HEK293 (cell line): Measurements from ENCODE around the gene PAQR5.

Source experiments
- CTCF ChIA-PET: fragments of 350-600 bp; formaldehyde crosslinking; extraction: SDS; loops from one replicate; lab custom pipeline; 2021; ENCODE audit warnings: antibody characterized with exemption; lab: Yijun Ruan, JAX
- POLR2A ChIA-PET: fragments of 300-600 bp; formaldehyde crosslinking; extraction: SDS; loops from one replicate; lab custom pipeline; 2020; ENCODE audit warnings: antibody characterized with exemption, inconsistent platforms; lab: Yijun Ruan, JAX
- H3K27ac ChIP-seq: fragments of 200-500 bp; sonication (Bioruptor generic); 2 replicates; pipeline ENCODE4 v1.5.1; 2014; ENCODE audit warnings: low read depth, low read length, control low read depth, inconsistent platforms; ENCODE audit errors: extremely low read depth
- H3K36me3 ChIP-seq, 2 experiments: fragments of 200-500 bp in 1 of 2; sonication (Bioruptor generic) in 1 of 2; 1 replicate in 1 of 2; 2 replicates in 1 of 2; pipeline ENCODE4 v1.5.1; 2014 to 2017; ENCODE audit warnings: inconsistent platforms in 2 of 2, low read length in 2 of 2; ENCODE audit not compliant: control insufficient read depth in 2 of 2, insufficient read depth in 1 of 2
- H3K4me1 ChIP-seq: fragments of 200-500 bp; sonication (Bioruptor generic); 2 replicates; pipeline ENCODE4 v1.5.1; 2014; ENCODE audit warnings: mild to moderate bottlenecking, low read length, inconsistent platforms; ENCODE audit not compliant: control insufficient read depth, insufficient read depth
- H3K4me3 ChIP-seq: 2 replicates; pipeline ENCODE4 v1.5.1; 2011; ENCODE audit warnings: low read depth, mild to moderate bottlenecking, control low read depth, low read length, moderate library complexity
- H3K9me3 ChIP-seq: fragments of 200-500 bp; sonication (Bioruptor generic); 2 replicates; pipeline ENCODE4 v1.5.1; 2014; ENCODE audit warnings: low read depth, low read length, inconsistent platforms; ENCODE audit not compliant: control insufficient read depth, insufficient read depth
- AEBP2 ChIP-seq: fragments of 450-650 bp; formaldehyde crosslinking; IDR thresholded peaks from 2 replicates; pipeline ENCODE4 v1.5.1; 2016; ENCODE audit warnings: missing biosample characterization, missing genetic modification characterization, borderline replicate concordance
- EGR2 ChIP-seq: fragments of 450-650 bp; formaldehyde crosslinking; IDR thresholded peaks from 2 replicates; pipeline ENCODE4 v1.5.1; 2016; ENCODE audit warnings: low read depth, missing biosample characterization, missing genetic modification characterization
- GFI1B ChIP-seq: fragments of 450-650 bp; formaldehyde crosslinking; IDR thresholded peaks from 2 replicates; pipeline ENCODE4 v1.5.1; 2016; ENCODE audit warnings: missing biosample characterization, missing genetic modification characterization
- KLF9 ChIP-seq: fragments of 450-650 bp; formaldehyde crosslinking; IDR thresholded peaks from 2 replicates; pipeline ENCODE4 v1.5.1; 2016; ENCODE audit warnings: missing biosample characterization, missing genetic modification characterization, low read depth
- MEIS1 ChIP-seq: sonication (generic); formaldehyde crosslinking; IDR thresholded peaks from 2 replicates; pipeline ENCODE4 v1.8.1; 2022; ENCODE audit warnings: missing genetic modification reagents, mild to moderate bottlenecking, borderline replicate concordance
- OSR2 ChIP-seq: fragments of 450-650 bp; formaldehyde crosslinking; IDR thresholded peaks from 2 replicates; pipeline ENCODE4 v1.5.1; 2016; ENCODE audit warnings: missing biosample characterization, missing genetic modification characterization
- SETDB1 ChIP-seq: IDR thresholded peaks from one replicate; pipeline ENCODE4 v1.6.1; 2017; ENCODE audit warnings: mild to moderate bottlenecking, low read length, moderate library complexity, mixed read lengths; ENCODE audit not compliant: insufficient read length
- SP7 ChIP-seq: fragments of 450-650 bp; formaldehyde crosslinking; IDR thresholded peaks from 2 replicates; pipeline ENCODE4 v1.5.1; 2016; ENCODE audit warnings: missing biosample characterization, missing genetic modification characterization
- ZFHX2 ChIP-seq: fragments of 450-650 bp; formaldehyde crosslinking; conservative IDR thresholded peaks from 2 replicates; pipeline ENCODE4 v1.5.1; 2016; ENCODE audit warnings: missing biosample characterization, missing genetic modification characterization
- ZFP41 ChIP-seq: fragments of 450-650 bp; formaldehyde crosslinking; IDR thresholded peaks from 2 replicates; pipeline ENCODE4 v1.5.1; 2016; ENCODE audit warnings: missing biosample characterization, missing genetic modification characterization, borderline replicate concordance
- ZNF133 ChIP-seq: fragments of 450-650 bp; formaldehyde crosslinking; IDR thresholded peaks from 2 replicates; pipeline ENCODE4 v1.5.1; 2016; ENCODE audit warnings: missing biosample characterization, missing genetic modification characterization
- ZNF138 ChIP-seq: fragments of 450-650 bp; formaldehyde crosslinking; IDR thresholded peaks from 2 replicates; pipeline ENCODE4 v1.5.1; 2016; ENCODE audit warnings: missing biosample characterization, missing genetic modification characterization, borderline replicate concordance
- ZNF146 ChIP-seq: fragments of 450-650 bp; formaldehyde crosslinking; IDR thresholded peaks from 2 replicates; pipeline ENCODE4 v1.5.1; 2016; ENCODE audit warnings: missing biosample characterization, missing genetic modification characterization
- ZNF169 ChIP-seq: fragments of 450-650 bp; formaldehyde crosslinking; IDR thresholded peaks from 2 replicates; pipeline ENCODE4 v1.5.1; 2016; ENCODE audit warnings: missing biosample characterization, missing genetic modification characterization
- ZNF202 ChIP-seq: fragments of 450-650 bp; formaldehyde crosslinking; IDR thresholded peaks from 2 replicates; pipeline ENCODE4 v1.5.1; 2016; ENCODE audit warnings: missing biosample characterization, missing genetic modification characterization, borderline replicate concordance
- ZNF23 ChIP-seq: fragments of 450-650 bp; formaldehyde crosslinking; IDR thresholded peaks from 2 replicates; pipeline ENCODE4 v1.5.1; 2016; ENCODE audit warnings: missing biosample characterization, missing genetic modification characterization, borderline replicate concordance
- ZNF24 ChIP-seq: fragments of 450-650 bp; formaldehyde crosslinking; IDR thresholded peaks from 2 replicates; pipeline ENCODE4 v1.5.1; 2016; ENCODE audit warnings: missing biosample characterization, missing genetic modification characterization
- ZNF302 ChIP-seq: fragments of 450-650 bp; formaldehyde crosslinking; IDR thresholded peaks from 2 replicates; pipeline ENCODE4 v1.5.1; 2016; ENCODE audit warnings: missing biosample characterization, missing genetic modification characterization, low read depth
- ZNF416 ChIP-seq: fragments of 450-650 bp; formaldehyde crosslinking; IDR thresholded peaks from 2 replicates; pipeline ENCODE4 v1.5.1; 2016; ENCODE audit warnings: missing biosample characterization, missing genetic modification characterization
- ZNF555 ChIP-seq: fragments of 450-650 bp; formaldehyde crosslinking; conservative IDR thresholded peaks from 2 replicates; pipeline ENCODE4 v1.5.1; 2017; ENCODE audit warnings: missing biosample characterization, mild to moderate bottlenecking, missing genetic modification characterization, inconsistent platforms
- ZNF561 ChIP-seq: fragments of 450-650 bp; IDR thresholded peaks from 2 replicates; pipeline ENCODE4 v1.5.1; 2018; ENCODE audit warnings: missing biosample characterization, missing genetic modification characterization, borderline replicate concordance
- ZNF76 ChIP-seq: fragments of 450-650 bp; formaldehyde crosslinking; IDR thresholded peaks from 2 replicates; pipeline ENCODE4; 2016; ENCODE audit warnings: low read depth, missing biosample characterization, missing genetic modification characterization, borderline replicate concordance
- ZNF777 ChIP-seq: fragments of 450-650 bp; formaldehyde crosslinking; IDR thresholded peaks from 2 replicates; pipeline ENCODE4 v1.5.1; 2017; ENCODE audit warnings: missing biosample characterization, missing genetic modification characterization, borderline replicate concordance
- ZNF785 ChIP-seq: fragments of 450-650 bp; formaldehyde crosslinking; IDR thresholded peaks from 2 replicates; pipeline ENCODE4 v1.5.1; 2016; ENCODE audit warnings: missing biosample characterization, missing genetic modification characterization
- TF ChIP-seq, protein P1 (sequence below): fragments of 450-650 bp; formaldehyde crosslinking; IDR thresholded peaks from 2 replicates; pipeline ENCODE4 v1.5.1; 2016; ENCODE audit warnings: missing biosample characterization, missing genetic modification characterization
- TF ChIP-seq, protein P2 (sequence below): fragments of 450-650 bp; formaldehyde crosslinking; IDR thresholded peaks from 2 replicates; pipeline ENCODE4 v1.5.1; 2016; ENCODE audit warnings: missing biosample characterization, missing genetic modification characterization

Gene PAQR5

DNA sequence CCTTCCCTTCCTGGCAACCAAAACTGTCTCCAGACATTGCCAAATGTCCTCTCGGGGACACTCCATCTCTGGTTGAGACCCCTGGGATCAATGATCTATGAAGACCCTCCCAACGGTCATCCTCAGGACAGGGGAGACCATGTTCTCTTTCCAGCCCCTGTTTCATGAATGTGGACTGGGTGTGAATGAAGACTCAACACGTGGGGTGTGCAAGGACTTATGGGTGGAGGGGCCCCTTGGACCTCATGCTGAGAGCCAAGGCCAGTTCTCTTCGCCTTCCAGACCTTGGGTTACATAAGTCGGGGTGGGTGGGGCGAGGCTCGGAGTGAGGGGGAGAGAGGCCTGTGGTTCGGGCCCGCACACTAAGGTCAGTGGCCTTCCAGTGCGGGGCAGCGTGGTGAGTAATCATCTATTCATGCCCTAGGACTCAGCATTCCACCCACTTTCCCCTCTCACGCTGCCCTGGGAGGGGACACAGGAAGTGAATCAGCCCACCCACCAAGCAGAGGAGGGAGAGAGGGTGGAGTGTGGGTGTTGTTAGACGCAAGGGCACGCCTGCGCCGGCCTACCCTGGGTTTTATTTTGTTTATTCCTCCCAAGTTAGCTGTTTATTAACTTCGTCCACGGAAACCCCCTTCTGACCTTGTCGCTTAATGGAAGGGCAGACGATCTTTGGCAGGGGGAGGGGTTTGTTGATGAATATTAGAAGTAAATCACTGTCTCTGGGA lies 6.7 kb downstream of the PAQR5 start:
- H3K4me3 ChIP-seq = no peak overlapping the region
- POLR2A ChIA-PET = interaction anchor here (0.7 kb wide), 1 partner anchor 53 kb away, joined by 4 read pairs; no protein-coding TSS in a partner anchor
- no peak overlapping the region for H3K27ac ChIP-seq

DNA sequence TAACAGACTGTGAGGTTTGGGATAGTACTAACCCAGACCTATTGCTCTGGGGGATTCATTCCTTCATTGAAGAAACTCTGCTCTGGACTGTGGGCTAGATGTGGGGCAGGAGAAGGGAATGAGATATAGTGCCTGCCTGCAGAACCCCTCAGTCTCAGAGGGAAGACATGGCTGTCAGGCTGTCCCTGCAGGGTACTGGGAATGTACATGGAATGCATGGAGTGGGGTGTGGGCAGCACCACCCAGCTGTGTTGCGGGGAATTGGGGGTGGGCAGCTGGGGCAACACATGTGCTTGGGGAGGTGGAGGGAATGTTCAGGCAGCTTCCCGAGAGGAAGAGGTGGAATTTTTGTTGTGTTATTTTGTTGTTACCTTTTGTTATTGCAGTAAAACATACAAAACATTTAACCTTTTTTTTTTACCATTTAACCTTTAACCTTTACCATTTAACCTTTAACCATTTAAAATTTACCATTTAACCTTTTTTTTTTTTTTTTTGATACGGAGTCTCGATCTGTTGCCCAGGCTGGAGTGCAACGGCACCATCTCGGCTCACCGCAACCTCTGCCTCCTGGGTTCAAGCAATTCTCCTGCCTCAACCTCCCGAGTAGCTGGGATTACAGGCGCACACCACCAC lies 7.3 kb downstream of the PAQR5 start:
- ChIA-PET POLR2A (interaction anchor here (0.7 kb wide), 1 partner anchor 52 kb away, joined by 4 read pairs; no protein-coding TSS in a partner anchor), CTCF (no interaction called here)
- H3K27ac ChIP-seq = no peak overlapping the region

More for the DNA sequence above, 6.7 kb downstream of the PAQR5 start:
- Histone ChIP-seq H3K36me3 (no peaks in the 10 kb centered on the region; a peak in 1 of 3 replicates), H3K4me1 (no peaks in the 10 kb centered on the region)
- TF ChIP-seq ZNF138 (tag by site-specific recombination) (no peak), MEIS1 (CRISPR knock-in tag) (no peak), EGR2 (tag by site-specific recombination) (peak; percentile 84), ZFHX2 (tag by site-specific recombination) (peak; percentile 82), ZNF785 (tag by site-specific recombination) (no peak), ZNF76 (tag by site-specific recombination) (no peak), KLF9 (tag by site-specific recombination) (no peak), ZNF777 (no peak), ZNF202 (tag by site-specific recombination) (no peak), ZNF169 (tag by site-specific recombination) (no peak), ZNF561 (tag by site-specific recombination) (no peak), ZNF416 (tag by site-specific recombination) (no peak), ZNF302 (tag by site-specific recombination) (no peak), ZNF23 (tag by site-specific recombination) (no peak)
- TF ChIP-seq, all 188 proteins: peak for 2
- CTCF ChIA-PET = interaction anchor here (0.9 kb wide), 1 partner anchor 90 kb away, joined by 4 read pairs; no protein-coding TSS in a partner anchor
- no peaks in the 10 kb centered on the region for H3K9me3 ChIP-seq

More for the DNA sequence above, 7.3 kb downstream of the PAQR5 start:
- no peak overlapping the region for H3K4me3 ChIP-seq
- TF ChIP-seq, protein P1, sequence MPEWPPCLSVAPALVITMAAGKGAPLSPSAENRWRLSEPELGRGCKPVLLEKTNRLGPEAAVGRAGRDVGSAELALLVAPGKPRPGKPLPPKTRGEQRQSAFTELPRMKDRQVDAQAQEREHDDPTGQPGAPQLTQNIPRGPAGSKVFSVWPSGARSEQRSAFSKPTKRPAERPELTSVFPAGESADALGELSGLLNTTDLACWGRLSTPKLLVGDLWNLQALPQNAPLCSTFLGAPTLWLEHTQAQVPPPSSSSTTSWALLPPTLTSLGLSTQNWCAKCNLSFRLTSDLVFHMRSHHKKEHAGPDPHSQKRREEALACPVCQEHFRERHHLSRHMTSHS (tag by site-specific recombination) = no peak
- TF ChIP-seq KLF9 (tag by site-specific recombination) = no peak
- TF ChIP-seq GFI1B = no peak
- TF ChIP-seq ZNF555 (tag by site-specific recombination) = no peak
- TF ChIP-seq ZNF146 (tag by site-specific recombination) = no peak
- no peak for TF ChIP-seq ZNF133
- no peak for TF ChIP-seq SETDB1
- no peak for TF ChIP-seq ZFP41
- TF ChIP-seq, protein P2, sequence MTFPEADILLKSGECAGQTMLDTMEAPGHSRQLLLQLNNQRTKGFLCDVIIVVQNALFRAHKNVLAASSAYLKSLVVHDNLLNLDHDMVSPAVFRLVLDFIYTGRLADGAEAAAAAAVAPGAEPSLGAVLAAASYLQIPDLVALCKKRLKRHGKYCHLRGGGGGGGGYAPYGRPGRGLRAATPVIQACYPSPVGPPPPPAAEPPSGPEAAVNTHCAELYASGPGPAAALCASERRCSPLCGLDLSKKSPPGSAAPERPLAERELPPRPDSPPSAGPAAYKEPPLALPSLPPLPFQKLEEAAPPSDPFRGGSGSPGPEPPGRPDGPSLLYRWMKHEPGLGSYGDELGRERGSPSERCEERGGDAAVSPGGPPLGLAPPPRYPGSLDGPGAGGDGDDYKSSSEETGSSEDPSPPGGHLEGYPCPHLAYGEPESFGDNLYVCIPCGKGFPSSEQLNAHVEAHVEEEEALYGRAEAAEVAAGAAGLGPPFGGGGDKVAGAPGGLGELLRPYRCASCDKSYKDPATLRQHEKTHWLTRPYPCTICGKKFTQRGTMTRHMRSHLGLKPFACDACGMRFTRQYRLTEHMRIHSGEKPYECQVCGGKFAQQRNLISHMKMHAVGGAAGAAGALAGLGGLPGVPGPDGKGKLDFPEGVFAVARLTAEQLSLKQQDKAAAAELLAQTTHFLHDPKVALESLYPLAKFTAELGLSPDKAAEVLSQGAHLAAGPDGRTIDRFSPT (tag by site-specific recombination) = no peak
- no peak for TF ChIP-seq AEBP2
- TF ChIP-seq ZNF169 (tag by site-specific recombination) = no peak
- TF ChIP-seq ZNF24 (tag by site-specific recombination) = no peak
- TF ChIP-seq SP7 (tag by site-specific recombination) = no peak
- no peak for TF ChIP-seq OSR2
- no peaks in the 10 kb centered on the region for H3K9me3 ChIP-seq
- H3K36me3 ChIP-seq = no peaks in the 10 kb centered on the region; a peak in 1 of 3 replicates
- no peaks in the 10 kb centered on the region for H3K4me1 ChIP-seq
